HG03354 (cell line): ENCODE results near the gene TMPO.
A peak's percentile ranks its signal among the peaks of the same experiment; 100 is the strongest.
"Not testable (repeated sequence)": the region's sequence is repeated elsewhere in the genome, so short reads cannot be mapped to it uniquely, and the experiment has no call there.

ENCODE experiments used
- ATAC-seq: cut with Tn5 transposase; IDR thresholded peaks from one replicate; pipeline ENCODE4 v1.9.1; 2021; ENCODE audit warnings: mild to moderate bottlenecking; ENCODE audit not compliant: unreplicated experiment, poor library complexity, severe bottlenecking

TMPO gene

DNA sequence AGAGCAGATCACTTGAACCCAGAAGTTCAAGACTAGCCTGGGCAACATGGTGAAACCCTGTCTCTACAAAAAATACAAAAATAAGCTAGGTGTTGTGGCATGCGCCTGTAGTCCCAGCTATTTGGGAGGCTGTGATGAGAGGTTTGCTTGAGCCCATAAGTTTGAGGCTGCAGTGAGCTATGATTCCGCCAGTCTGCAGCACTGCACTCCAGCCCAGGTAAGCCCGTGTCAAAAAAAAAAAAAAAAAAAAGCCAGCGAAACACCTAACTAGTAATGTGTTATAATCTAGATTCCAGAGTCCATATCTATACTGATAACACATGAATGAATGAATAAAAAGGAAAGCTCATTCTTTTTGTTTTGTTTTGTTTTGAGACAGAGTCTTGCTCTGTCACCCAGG, 59.6 kb downstream of the TMPO start:
- ATAC-seq = no peak

DNA sequence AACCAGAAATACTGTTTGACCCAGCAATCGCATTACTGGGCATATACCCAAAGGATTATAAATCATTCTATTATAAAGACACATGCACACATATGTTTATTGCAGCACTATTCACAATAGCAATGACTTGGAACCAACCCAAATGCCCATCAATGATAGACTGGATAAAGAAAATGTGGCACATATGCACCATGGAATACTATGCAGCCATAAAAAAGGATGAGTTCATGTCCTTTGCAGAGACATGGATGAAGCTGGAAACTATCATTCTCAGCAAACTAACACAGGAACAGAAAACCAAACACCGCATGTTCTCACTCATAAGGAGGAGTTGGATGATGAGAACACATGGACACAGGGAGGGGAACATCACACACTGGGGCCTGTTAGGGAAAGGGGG, 61.4 kb downstream of the TMPO start:
- ATAC-seq = not testable (repeated sequence)

DNA sequence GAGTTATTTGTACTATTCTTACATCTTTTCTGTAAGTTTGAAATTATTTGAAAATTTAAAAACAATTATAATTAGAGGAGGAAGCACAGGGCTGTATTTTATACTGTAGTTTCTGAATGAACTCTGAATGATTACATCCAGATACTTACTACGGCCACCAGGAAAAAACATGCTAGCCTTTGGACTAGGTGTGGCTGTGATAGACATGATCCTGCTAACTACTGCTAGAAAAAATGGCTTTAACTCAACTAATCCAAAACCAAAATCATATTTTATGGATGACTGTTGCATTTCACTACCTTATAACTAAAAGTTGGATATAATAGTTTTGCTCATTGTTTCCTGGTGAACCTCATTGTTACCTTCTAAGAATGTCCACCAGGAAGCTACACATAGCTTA, 63.0 kb downstream of the TMPO start:
- no peak for ATAC-seq

DNA sequence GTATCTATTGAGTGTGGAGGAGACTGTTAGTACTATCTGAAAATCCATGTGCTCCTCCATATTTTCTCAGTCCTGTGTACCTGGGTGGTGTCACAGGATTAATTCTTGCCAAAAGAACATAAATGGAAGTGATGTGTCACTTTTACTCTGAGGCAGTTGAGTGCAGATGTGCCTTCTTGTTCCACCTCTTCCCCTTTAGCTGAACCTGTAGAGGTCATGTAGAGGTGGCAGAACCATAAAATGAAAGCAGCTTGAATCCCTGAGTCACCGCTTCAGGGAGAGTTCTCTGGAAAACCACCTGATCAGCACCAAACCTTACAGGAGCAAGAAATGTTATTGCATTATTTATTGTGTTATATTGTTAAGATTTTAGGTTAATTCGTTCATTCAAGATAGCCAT, 63.4 kb downstream of the TMPO start:
- no peak for ATAC-seq

DNA sequence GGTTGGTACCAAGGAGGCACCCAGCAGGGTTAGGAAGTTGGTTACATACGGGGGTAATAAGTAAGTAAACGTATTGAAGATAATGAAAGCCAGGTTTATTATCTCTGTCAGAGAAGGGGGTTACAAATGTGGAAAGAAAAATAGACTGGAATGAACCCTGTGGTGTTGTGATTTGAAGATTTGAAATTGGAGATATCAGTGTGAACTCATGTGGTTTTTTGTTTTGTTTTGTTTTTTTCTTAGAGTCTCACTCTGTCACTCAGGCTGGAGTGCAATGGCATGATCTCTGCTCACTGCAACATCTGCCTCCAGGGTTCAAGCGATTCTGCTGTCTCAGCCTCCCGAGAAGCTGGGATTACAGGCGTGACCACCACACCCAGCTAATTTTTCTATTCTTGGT, 64.0 kb downstream of the TMPO start:
- no peak for ATAC-seq

DNA sequence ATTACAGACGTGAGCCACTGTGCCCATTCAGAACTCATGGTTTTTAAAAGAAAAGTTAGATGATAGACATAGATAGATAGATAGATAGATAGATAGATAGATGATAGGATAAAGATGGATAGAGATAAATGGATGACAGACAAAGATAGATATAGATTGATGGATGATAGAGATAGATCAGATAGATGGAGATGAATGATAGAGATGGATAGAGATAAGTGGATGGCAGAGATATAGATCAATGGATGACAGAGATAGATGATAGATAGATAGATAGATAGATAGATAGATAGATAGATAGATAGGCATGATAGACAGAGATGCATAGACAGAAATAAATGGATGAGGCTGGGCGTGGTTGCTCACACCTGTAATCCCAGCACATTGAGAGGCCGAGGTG, 64.4 kb downstream of the TMPO start:
- no peak for ATAC-seq

DNA sequence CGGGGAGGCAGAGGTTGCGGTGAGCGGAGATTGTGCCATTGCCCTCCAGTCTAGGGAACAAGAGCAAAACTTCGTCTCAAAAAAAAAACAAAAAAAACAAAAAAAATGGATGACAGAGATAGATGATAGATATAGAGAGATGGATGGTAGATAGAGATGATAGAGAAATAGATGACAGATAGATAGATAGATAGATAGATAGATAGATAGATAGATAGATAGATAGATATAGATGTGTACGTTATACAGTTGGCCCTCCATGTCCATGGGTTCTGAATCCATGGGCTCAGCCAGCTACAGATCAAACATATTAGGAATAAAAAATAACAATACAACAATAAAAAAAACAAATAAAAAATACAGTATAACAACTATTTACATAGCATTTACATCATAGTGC, 65.3 kb downstream of the TMPO start:
- ATAC-seq = no peak

DNA sequence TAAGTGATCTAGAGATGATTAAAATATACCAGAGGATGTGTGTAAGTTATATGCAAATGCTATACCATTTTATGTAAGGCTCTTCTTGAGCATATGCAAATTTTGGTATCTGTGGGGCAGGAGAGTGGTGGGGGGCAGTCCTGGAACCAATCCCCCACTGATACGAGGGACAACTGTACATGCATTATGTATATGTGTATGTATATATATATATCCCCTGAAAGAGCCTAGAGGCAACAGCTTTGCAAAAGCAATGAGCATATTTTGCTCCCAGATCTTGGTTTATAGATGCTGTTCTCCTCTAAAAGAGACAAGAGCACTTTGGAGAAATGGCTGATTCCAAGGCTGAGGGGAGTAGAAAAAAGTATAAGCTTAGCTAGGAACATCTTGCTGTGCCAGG, 65.7 kb downstream of the TMPO start:
- ATAC-seq = no peak

DNA sequence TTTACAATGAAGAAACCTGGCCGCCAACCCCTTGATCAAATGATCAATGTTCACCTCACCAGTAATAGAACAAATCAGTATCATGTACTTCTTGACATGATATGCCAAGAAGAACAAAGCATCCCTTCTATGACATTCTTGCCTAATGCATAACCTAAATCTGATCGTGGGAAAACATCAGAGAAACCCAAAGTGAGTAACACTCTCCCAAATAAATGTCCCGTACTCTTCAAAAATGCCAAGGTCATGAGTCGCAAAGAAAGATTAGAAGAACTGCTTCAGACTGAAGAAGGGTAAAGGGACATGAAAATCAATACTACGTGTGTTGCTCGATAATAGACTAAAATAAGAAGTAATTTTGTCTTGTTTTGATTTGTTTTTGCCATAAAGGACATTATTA, 66.7 kb downstream of the TMPO start:
- no peak for ATAC-seq

DNA sequence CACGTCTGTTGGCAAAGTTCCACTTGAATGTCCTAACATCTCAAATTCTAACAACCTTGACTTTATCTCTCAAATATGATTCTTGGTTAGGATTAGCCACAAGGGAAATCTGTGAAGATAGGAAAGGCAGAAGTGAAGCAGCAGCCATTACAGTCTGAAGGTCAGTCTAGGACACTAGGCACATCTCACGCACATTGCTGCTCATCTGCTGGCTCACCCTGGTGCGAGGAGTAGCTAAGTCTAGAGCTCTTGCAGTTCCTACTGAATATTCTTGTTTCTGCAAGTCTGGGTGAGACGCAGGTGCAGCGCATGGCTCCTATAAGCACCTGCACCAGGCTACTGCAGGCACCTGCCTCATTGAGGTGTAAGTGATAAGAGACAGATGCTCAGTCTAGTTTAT, 71.7 kb downstream of the TMPO start:
- ATAC-seq = no peak

DNA sequence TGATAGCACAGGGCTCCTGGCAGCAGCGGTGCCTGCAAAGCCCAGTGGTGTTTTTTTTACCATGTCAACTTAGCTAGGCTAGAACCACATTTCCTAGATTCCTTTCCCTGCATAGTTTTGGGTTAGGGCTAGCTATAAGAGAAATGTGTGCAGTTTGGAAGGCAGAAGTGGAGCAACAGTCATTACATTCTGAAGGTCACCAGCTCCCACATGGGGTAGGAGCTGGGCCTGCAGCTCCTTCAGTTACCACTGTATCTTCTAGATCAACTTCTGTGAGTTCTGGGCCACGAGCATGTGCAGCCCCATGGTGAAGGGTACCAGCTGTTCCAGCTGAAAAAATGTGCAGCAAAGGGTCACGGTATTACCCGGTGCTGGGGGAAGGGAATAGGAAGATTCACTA, 75.8 kb downstream of the TMPO start:
- ATAC-seq = no peak

DNA sequence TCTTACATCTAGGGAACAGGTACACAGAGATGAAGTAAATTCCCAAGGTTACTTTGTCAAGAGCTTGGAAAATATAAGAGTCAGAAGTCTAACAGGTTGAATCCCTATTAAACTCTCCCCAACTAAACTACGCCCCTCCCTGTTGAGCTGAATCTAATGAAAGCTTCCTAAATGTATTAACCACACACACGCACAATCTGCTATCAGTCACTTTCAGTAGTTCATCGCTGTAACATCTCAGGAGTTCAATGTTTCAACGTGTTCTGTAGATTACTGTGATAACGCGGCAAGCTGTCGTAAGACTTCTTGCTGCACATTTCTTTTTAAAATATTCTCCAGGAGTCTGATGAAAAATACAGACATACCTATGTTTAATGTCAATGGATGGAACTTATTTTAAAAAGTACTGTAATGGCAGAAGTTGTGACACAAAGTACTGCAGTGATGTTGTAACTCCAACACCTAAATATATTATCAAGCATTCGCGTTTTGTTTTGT, 77.5 kb downstream of the TMPO start:
- ATAC-seq = peak; percentile 6

DNA sequence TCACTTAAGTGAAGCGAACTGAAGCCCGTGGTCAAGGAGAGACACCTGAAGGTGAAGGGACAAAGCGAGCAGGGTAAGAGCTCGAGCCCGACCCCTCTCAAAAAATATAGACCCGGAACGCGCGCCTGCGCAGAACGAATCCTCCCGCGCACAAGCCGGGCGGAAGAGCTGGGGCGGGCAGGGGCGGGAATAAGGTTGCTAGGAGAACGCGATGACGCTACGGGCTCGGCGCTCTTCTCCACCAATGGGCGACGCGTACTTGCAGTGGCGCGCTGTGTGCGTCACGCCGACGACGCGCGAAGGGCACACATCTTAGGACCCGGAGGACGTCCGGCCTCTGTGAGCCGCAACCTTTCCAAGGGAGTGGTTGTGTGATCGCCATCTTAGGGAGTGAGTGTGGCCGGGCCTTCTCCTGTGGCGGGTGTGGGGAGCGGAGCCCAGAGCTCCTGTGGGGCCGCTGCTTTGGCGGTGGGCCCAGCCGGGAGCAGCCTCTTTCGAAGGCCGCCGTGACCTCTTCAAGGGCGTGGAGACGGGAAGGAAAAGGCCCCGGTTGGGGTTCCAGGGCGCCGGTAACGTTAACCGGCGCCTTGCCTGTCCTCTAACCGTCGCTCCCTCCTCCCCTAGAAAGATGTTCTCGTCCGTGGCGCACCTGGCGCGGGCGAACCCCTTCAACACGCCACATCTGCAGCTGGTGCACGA, 78.1 kb downstream of the TMPO start, which contains the start of gene SLC25A3:
TSS of gene SLC25A3 (plus strand) at position 336 of the 699 bp plus-strand sequence. CDS start at position 629, 293 bp downstream.
- peak; percentile 99 for ATAC-seq

DNA sequence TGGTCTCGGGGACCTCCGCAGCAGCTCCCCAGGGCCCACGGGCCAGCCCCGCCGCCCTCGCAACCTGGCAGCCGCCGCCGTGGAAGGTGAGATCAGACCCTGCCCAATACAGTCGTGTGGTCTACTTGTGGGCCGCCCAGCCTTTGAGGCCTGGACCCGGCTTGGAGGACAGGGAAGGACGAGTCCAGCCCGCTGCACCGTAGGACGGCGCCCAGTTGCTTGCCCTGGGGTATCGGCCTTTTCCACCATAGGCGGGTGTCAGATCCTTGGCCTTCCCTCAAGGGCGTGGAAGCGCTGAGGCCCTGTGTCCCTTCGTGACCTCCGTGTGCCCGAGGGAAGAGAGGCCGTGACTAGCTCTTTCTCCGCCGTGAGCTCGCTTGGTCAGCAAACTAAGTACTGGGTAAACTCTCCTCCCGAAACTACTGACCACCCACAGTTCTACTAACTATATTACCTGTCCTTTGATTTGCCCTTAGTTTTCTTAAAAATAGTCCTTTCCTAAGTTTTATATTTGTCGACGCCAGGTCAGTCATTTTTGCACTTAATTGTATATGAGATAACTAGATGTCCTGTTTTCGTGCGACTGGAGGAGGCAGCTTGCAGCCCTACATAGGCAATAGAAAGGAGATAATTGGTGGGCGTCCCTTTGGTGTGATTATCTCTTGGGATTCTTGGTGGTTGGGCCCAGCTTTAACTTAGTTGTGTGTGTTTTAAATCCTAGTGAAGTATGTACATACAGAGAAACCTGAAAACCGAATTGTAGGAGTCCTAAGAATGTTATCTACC, 78.9 kb downstream of the TMPO start:
- no peak for ATAC-seq

DNA sequence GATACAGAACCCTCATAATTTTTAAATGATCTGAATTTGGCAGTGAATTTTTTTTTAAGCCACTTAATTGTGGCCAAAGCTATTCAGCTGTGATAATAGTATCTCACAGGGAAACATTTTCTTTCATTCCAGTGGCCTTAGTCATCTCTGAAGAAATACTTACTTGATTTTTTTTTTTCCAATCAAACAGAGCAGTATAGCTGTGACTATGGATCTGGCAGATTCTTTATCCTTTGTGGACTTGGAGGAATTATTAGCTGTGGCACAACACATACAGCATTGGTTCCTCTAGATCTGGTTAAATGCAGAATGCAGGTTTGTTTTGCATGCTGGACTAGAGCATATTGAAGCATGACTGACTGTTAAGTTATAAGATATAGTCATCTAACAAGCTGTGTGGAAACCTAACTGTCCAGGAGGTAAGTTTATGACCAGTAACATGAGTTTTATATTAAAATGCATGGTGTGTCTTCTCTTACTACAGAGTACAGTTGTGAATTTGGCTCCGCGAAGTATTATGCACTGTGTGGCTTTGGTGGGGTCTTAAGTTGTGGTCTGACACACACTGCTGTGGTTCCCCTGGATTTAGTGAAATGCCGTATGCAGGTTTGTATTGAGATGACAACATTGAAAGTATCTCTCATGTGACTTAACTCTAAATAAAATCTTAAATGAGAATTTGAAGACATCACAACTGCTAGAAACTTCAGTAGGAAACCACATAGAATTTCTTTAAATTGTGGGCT, 80.0 kb downstream of the TMPO start:
- ATAC-seq = no peak

DNA sequence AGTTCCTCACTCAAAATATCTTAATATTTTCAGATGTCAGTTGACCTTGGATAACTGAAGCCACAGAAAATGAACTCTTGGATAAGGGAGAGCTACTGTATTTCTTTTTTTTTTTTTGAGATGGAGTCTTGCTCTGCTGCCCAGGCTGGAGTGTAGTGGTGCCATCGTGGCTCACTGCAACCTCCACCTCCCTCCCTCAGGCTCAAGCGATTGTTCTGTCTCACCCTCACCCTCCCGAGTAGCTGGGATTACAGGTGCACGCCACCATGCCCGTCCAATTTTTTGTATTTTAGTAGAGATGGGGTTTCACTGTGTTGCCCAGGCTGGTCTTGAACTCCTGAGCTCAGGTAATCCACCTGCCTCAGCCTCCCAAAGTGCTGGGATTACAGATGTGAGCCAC, 81.9 kb downstream of the TMPO start:
- not testable (repeated sequence) for ATAC-seq
